HuH-7 (cell line): ENCODE measurements around the gene ARHGAP29.
A peak's percentile ranks its signal among the peaks of the same experiment; 100 is the strongest.

Experiments
- DNase-seq: peaks from one replicate; pipeline ENCODE4 v3.0.0; 2011; ENCODE audit warnings: low spot score

ARHGAP29 gene

DNA sequence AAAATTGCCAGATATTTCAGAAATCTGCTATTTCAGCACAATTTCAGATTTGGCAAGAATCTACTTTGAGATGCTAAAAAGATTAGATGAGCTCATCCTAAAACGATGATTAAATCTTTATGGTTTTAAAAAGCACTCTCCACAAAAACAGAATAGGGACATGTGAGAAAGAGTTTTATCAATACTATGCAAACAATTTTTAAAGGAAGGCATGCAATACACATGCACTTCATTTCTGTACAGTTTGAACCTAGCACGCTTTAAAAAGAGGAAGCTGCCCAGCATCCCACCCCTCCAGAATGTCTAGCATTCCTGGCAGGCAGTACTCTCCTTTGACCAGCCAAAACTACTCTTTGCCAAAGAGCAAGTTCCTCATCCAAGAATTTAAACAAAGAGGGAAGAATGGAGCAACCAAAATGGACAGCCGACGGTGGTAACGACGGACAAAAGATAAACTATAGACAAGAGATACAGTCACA lies 1.3 kb downstream of the ARHGAP29 start:
- peak; percentile 28 for DNase-seq

DNA sequence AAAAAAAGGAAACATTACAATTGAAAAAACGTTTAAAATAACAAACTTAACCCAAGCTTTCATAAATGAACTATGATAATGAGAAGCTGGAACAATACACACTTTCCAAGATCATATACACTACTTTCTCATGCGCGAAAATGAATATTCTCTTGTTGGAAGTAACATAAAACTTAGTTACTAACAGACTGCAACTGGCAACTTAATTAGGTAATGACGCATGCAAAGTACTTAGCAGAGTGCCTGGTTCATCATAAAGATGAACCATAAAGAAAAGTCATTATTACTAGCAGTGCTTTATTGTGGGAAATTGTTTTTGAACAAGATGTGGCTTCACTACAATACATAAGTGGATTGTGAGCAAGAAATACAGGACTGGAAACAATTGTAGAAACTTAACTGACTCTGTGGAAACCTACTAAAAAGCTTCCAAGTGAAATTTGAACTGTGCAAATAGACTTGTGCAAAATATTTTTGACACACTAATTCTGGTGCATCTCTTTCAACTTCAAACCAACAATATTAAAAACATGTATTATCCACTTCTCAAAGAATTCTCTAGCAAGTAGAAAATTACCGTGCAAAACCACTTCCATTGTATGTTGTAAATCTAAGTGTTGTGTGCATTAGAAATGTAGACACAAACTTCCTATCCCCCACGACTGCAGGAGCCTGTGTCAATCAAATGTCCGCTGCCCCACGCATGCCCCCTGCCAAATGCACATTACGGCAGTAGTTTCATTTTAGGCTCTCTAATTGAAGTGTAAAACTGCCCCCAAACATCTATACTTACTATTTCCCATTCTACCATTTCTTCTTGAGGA lies 2.0 kb downstream of the ARHGAP29 start:
- DNase-seq = no peak

DNA sequence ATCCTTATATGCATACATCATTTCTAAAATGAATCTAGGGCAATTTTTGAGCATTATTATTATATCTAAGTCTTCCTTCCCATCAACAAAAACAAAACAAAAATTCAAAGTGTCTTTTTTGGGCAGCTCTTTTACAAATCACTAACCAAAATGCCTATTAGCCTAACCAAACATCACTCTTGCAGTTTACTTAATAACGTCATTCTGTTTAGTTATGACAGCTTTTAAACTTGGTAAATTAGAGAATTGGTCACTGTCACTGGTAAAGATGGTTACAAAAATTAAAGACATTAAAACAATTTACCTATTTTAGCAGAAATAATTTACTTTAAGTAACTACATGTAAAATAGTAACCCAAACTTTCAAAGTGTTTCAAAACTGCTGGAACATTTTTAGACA lies 2.8 kb downstream of the ARHGAP29 start:
- DNase-seq = no peak

DNA sequence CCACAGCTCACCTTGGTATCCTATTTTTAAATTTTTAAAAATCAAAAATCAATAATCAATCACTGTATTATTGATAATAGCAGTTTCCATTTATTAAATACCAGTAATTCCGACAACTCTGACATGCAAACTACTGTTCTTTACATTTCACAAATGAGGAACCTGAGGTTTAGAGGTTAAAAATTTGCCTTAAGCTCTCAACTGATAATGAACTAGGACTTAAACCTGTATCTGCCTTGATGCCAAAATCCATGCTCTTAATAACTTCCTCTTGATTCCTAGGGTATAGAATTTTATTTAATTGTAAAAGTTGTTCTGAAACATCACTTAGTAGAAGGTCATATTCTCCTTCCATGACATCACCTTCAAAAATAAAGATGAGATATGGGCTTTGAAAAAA lies 5.6 kb downstream of the ARHGAP29 start:
- no peak for DNase-seq

DNA sequence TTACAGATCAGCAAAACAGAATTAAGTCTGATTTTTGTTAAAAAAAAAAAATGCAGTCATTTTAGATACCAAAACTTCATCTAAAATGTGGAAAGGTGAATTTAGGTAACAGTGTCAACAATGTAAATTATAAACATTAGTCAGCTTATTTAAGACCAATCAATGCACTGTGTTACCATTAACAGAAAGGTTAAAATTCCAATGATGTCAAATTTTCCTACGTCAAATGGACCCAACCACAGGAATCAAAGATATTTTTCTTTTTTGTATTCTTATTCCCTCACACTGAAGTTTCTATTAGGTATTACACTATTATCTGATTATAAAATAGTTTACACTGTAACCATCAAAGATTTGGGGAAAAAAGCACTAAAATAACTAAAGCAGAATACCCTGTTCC lies 6.5 kb downstream of the ARHGAP29 start:
- DNase-seq = no peak

DNA sequence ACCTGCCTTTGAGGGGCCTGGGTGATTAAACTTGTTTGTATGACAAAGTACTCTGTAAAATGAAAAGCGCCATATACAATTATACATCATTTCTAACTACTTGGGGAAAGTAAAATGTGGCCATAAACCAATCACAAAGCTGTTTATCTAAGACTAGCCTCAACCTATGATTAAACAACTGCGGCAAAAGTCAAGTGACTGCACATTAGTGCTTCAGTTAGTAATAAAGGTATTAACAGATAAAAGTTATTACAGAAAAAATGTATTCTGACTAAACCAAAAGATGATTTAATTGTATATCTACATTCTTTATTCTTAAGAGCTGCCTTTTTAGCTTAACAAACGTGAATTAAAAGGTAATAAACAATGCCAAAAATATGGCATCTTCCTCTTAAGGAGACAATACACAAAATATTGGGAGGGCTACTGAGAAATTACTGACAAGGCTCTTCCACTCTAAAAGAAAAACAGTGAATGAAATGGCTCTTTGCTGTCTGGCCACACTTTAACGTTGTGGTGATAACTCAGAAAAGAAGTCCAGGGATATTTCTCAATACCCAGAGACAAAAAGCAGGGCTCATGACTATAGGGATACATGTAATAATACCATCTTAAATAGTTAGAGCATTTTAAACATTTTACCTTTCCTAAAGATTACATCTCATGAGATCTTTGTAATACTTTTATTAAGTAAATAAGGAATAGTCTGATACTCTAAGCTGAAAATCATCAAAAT lies 8.6 kb downstream of the ARHGAP29 start:
- DNase-seq = no peak

DNA sequence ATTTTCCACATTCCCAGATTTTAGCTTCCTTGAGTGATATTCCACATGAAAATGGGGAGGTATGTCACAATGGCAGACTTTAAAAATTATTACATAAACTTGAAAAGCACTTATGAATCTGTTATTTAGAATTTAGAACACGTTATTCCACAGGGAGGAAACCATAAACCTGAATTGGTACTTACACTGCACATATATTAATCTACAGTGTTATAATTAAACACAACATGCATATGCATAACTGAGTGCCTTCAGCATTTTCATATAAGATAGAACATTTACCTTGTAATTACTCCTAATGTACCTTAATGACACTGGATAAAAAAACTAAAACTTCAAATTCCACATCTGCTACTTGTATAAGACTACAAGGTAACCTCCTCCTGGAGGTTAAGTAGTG lies 9.8 kb downstream of the ARHGAP29 start:
- no peak for DNase-seq

DNA sequence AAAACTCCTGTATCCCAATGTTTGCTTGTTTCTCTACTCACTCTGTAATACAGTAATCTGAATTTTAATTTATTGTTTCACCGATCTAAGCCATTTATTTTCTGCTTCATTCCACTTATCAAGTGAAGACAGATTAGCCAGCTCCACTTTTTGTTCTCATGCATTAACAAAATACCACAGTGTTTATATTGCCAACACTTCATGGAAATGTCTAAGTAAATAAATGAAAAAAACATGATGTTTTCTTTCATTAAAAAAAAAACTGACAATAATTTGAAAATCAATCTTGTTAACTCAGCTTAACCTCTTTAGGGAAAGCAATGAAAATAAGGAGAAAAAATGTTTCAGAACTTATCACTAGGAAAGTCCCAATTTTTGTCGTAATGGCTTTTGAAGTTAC lies 11.5 kb downstream of the ARHGAP29 start:
- DNase-seq = no peak

DNA sequence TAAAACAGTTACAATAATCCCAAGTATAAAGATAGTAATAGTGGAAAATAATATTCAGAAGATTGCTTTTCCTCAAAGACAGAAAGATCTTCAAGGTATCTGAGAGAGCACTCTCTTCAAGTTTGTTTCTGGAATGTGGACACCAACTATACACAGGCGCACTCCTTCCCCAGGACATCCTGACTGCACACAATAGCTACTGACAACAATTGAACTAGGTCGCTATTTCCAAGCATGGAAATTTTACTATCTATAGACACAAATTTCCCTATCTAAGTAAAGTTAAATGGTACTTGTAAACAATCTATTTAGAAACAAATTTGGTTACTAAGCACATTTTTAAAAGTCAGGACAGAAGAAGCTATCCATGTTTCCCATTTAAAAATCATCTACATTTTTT lies 19.1 kb downstream of the ARHGAP29 start:
- no peak for DNase-seq

DNA sequence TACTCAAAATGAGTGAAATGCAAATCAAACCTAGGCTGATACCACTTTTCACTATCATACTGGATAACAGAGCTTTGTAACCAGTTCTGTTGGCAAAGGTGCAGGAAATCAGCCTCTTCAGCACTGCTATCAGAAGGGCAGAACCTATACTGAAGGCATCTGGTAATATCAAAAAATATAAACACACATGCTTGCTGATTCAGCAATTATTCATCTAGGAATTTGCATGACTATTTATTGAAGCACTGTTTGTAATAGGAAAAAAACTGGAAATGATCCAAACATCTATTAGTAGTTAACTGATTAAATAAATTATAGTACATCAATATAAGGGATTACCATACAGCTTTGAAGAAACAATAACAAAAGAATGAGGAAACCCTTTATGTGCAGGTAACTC lies 21.4 kb downstream of the ARHGAP29 start:
- DNase-seq = no peak

DNA sequence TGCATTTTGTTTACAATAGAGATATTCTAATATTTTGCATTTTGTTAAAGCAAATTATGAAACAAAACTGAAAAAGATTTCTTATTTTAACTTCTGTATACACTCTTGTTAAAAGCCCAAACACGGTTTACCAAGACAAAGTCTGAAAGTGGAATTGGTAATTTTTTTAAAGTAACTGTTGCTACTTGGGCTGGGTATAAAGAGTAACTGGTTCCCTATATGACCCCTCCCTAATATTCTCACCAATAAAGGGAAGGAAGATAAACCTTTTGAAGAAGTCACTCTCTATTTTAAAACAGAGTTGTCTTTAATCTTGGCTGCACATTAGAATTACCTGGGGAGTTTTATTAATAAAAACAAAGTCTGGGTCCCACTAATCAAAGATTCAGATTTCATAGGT lies 27.4 kb downstream of the ARHGAP29 start:
- DNase-seq = no peak

DNA sequence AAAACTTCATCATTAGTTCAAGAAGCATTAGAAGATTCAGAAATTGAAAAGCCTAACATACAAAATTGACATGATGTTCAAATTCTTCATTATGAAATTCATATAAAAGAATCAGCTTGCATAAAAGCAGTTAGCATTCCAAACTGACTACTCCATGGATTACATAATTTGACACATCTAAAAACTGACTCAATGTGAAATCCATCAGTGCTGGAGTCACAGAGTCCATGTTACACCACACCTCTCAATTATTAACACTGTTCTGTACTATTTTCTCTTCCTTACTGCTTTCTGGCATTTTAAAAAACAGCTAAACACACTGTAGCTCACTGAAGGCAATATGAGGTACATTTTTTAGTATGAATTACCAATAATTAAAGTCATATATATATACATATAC lies 28.0 kb downstream of the ARHGAP29 start:
- no peak for DNase-seq

DNA sequence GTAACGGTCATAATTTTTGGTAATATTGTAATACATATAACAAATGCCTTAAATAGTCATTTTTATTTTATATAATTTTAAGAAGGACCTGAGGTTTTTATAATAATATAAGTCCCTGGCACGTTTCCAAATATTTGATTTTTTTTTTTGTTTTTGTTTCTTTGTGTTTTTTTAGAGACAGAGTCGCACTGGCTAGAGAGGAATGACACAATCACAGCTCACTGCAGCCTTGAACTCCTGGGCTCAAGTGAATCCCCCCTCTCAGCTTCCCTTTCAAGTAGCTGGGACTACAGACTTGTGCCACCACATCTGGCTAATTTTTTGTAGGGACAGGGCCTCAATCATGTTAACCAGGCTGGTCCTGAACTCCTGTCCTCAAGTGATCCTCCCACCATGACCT lies 29.7 kb downstream of the ARHGAP29 start:
- no peak for DNase-seq

DNA sequence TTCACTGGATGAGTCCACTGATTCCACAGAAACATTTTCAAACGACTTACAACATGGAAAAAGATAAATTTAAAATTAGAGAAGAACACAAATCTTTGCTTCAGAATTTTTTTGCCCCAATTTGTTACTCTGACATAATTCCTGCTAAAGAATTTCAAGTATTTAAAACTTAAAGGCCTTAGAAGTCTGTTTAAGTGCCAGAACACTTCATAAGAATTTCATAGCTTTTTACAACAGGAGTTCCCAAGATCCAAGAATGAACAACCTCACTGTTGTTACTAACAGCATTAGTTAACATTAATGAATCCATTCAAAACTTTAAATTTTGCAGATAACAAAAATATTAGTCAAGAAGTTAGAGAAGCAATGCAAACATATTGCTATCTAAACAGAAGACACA lies 31.7 kb downstream of the ARHGAP29 start:
- no peak for DNase-seq

DNA sequence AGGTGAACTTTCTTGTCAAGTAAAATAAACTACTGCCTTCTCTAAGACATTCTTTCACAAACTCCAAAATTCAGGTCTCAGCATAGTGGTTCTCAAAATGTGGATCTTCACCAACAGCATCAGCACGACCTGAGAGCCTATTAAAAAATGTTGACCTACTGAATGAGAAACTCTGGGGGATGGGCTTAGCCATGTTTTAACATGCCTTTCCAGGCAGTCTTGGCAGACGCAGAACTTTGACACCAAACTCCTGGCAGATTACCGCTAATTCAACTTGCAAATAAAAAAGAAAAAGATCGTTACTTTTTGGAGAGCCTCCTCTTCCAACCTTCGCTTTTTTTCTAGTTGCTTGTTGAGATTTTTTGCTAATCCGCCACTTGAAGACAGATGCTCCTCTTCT lies 35.1 kb downstream of the ARHGAP29 start:
- DNase-seq = no peak

DNA sequence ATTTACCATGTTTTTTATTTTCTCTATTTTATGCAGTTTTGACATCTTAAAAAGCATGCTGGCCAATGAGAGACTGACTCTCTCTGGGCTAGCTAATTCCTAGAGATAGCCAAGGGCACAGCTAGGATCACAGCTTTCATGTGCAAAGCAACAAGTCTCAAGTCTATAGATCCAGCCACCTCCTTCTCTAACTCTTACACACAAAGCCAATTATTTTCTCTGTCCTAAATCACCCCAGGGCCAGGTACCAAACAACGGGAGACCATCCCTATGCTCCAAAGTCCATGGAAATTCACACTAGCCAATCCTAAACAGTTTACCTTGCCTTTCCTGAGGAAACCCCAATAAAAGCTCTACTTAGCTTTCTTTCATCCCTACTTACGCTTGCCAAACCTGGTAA lies 38.0 kb downstream of the ARHGAP29 start:
- DNase-seq = peak; percentile 1

DNA sequence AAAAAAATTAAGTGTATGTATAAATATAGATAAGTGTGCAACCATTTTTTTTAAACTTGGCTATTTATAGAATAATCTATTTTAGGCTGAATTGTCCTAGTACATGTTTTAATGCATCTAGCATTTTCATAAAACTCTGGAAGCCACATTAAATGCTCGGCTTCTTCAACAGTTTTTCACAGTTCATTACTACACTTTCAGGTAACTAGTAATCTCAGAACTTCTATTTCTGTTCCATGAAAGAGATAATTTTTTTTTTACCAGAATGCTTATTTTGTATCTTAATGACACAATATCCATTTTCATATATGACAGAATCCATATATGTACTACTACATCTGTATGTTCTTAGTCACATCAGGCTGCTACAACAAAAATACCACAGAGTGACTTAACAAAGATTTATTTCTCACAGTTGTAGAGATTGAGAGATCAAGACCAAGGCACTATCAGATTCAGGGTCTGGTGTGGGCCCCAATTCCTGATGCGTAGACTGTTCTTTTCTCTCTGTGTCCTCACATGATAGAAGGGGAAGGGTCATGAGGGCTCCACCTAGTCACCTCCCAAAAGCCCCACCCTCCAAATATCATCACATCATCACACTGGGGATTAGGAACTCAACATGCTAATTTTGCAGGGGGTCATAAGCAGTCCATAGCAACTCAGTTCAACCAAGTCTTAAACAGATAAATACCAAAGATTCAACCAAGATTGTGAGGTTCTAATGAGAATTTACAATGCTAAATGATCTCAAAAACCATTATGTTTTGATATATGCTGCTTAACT lies 43.1 kb downstream of the ARHGAP29 start:
- no peak for DNase-seq

DNA sequence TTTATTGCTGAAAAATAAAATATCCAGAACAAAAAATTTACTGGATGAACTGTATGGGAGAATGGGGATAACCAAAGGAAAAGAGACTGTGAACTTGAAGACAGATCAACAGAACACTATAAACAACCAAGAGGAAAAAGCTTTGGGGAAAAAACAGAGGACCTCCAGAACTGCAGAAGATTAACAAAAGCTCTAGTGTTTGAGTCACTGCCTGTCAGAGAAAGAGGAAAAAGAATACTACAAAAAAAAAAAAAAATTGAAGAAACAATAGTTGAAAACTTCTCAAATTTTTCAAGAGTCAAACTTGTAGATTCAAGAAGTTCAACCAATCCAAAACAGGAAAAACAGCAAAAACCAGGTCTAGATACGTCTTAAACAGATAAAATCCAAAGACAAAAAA lies 44.3 kb downstream of the ARHGAP29 start:
- DNase-seq = no peak

DNA sequence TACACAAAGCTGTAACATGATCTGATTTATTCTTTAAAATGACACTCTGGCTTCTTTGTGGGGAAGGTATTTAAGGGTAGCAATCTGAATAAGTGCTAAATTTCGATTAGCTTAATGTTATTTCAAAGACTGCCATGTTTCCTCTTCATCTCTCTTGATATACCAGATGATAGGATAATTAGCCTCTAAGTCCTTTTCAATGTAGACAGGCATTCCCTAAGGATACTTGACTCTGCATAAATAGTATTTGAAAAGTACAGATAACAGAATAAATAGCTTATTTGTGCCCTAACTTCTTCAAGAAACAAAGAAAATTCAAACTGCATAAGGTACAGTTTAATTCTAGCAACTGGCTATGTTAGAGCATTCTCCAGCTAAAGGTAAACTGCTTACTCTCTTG lies 46.2 kb downstream of the ARHGAP29 start:
- DNase-seq = no peak

DNA sequence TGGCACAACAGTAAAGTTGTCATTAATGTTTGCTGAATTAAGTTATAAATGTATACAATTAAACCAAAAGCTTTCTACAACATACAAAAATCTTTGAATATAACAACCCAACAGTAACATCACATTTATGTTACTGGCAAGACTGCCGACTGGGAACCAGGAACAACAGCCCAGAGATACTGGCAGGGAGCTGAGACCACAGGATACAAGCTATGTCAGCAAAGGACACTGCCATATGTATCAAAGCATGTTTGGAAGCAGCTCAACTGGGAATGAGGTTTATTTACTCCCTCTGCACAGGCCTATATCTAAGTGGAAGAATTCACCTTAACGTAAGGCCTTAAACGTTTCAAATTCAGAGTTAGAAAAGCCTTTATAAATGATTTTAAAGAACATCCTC lies 50.4 kb downstream of the ARHGAP29 start:
- DNase-seq = no peak

DNA sequence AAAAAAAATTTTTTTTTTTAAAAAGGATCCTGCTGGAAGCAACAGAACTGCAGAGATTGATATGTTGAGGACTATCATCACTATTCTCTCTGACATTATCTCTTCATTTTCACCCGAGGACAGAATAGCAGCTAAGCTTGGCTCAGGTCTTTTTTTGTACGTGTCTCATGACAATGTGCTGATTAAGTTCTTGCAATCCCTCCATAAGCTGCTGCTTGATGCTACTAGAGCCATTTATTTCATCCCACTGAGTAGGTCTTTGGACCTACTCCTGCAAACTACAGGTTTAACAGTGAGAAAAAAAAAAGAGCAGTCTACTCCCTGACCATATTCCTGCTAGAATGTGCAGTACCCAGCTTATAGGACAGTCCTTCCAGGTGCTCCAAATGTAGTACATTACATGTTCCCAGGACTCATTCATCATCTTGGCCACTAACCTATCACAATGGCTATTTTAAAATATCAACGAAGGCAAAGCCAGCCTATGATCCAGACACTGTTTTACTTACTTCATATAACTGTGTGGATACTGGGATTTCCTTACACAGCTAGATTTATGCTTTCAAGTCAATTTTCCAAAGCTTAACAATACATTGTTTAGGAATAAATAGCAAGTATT lies 54.1 kb downstream of the ARHGAP29 start:
- no peak for DNase-seq

DNA sequence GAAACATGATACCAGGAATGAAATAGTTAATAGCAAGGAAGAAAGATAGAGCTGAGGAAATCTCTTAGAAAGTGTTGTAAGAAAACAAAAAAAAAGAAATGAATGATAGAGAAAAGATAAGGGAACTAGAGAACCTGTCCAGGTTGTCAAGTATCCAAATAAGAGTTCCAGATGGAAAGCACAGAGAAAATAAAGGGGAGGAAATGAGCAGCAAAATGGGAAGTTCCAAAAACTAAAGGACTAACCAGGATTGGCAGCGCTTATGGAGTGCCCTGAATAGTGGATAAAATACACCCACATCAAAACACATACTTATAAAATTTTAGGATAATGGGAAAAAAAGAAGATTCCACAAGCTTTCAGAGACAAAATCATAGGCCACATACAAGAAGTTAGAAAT lies 55.2 kb downstream of the ARHGAP29 start:
- DNase-seq = no peak
